ENCODE results near the gene PACSIN2.
"Not testable (repeated sequence)": the region's sequence is repeated elsewhere in the genome, so short reads cannot be mapped to it uniquely, and the experiment has no call there.

Gene PACSIN2

GRCh38 chr22:42992092-42992491 lies 22.9 kb downstream of the PACSIN2 start:
- DNase-seq (ENCODE audit: low read depth, low spot score) = no peak

DNA sequence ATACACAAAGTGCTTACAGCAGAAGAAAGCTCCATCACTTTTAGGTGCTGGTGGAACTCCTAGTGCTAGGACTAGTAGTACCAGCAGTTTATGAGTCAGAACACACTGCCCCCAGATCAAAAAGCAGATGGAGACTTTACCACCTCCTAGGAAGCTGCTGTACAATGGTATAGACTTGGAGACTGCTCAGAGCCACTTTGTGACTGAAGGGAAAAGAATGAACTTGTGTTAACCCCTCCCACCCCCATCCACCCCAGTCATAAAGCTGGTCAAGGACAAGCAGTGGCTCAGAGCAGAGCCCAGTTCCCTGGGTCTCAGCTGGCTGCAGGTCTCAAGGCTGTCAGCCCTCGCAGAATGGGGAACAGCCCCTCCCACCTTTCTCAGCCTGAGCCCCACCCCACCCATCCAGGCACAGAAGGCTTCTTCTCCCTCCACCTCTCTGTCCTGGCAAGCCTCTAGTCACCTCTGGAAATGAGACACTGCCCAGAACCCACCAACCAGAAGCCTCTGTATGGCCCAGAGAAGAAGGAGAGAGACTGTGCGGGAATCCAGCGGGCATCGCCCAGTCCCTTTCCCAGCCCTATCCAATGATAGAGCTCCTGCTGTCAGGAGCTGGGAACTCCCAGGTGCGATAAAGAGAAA lies 23.8 kb downstream of the PACSIN2 start:
- DNase-seq (ENCODE audit: low read depth, low spot score) = no peak

DNA sequence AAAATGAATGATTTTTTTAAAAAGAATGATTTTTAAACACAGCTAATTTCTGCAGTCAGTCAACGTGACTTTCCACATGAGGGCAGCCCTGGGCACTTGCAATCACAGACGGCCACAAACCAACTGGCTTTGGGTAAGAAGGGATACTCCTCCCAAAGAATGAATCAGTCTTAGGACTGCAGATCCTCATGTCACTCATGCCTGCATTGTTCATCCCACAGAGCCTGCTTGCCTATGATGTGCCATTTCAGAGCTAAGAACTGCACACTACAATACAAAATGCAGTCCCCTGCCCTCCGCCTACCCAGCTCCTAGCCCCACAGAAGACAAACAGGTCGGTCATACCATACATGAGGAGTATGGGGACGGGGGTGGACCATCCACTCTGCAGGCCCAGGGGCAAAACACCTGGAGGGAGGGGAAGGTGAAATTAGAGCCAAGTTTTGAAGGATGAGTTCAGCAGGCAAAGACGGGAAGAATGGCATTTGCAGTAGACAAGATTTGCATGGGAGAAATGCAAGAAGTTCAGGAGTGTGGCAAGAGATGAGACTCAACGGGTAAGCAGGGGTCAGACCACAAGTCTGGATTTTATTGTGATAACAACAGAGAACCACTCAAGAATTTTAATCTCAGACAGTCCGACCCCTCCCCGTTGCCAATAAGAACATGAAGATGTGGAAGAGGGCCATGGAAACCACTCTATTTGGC lies 24.7 kb downstream of the PACSIN2 start:
- DNase-seq (ENCODE audit: low read depth, low spot score) = no peak

DNA sequence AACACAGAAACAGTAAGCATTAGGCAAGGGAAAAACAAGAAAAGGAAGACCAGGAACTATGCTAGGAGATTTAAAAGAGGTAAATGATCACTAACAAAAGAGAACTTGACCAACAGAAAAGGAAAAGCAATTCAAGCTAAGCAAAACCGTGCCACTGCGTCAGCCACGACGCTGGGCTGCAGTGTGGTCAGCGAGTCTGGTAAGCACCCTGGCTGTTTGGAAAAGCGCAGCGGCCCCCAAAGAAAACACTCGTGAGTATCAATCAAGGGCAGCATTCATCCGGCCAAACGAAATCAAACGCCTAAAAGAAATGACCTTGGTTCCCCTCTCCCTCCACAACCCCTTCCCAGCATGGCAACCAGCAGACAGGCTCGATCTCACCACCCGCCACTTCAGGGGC lies 28.8 kb downstream of the PACSIN2 start:
- DNase-seq (ENCODE audit: low read depth, low spot score) = no peak

GRCh38 chr22:42985531-42985905 lies 29.4 kb downstream of the PACSIN2 start:
- no peak for DNase-seq (ENCODE audit: low read depth, low spot score)

GRCh38 chr22:42984814-42985530 lies 30.0 kb downstream of the PACSIN2 start:
- no peak for DNase-seq (ENCODE audit: low read depth, low spot score)

DNA sequence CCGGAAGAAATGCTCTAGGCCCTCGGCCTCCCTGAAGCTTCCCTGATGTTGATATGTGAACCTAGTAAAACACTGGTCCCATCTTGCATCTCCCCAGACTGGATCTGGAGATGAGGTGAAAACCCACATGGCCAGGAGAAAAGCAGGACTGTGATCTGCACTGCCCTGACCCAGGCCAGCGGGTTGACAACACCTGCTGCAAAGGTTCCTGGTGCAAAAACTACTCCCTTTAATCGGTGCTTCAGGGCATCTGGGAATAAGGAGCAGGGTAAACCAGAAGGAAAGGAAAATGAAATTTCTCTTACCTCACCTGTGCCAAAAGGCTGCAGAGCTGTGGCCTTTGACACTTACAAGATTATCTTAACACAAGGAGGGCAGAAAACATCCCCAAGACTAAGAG lies 30.6 kb downstream of the PACSIN2 start:
- DNase-seq (ENCODE audit: low read depth, low spot score) = no peak

- DNase-seq (ENCODE audit: low read depth, low spot score) = no peak
These were observed 31.5 kb downstream of the PACSIN2 start for GRCh38 chr22:42983470-42983869.

DNA sequence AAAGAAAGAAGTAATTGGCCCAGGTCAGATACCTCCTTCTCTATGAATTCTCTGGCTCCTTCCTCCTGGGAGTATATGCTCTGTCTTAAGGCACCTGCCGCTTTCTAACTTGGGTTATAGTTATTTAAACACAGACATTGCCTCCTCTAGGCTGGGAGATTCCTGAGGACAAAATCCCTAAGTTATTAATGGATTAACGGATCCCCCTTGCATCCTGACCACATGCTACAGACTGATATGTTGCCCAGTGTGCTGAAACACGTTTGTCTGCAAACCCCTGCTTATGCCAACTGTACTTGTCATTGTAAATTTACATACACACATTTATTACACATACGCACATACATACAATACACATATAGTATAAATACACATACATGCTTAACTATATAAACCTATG lies 35.3 kb downstream of the PACSIN2 start:
- no peak for DNase-seq (ENCODE audit: low read depth, low spot score)

- no peak for DNase-seq (ENCODE audit: low read depth, low spot score)
These were observed 36.4 kb downstream of the PACSIN2 start for GRCh38 chr22:42978453-42979103.

- no peak for DNase-seq (ENCODE audit: low read depth, low spot score)
These were observed 37.4 kb downstream of the PACSIN2 start for GRCh38 chr22:42977569-42977968.

- DNase-seq (ENCODE audit: low read depth, low spot score) = no peak
These were observed 38.6 kb downstream of the PACSIN2 start for GRCh38 chr22:42976217-42976933.

DNA sequence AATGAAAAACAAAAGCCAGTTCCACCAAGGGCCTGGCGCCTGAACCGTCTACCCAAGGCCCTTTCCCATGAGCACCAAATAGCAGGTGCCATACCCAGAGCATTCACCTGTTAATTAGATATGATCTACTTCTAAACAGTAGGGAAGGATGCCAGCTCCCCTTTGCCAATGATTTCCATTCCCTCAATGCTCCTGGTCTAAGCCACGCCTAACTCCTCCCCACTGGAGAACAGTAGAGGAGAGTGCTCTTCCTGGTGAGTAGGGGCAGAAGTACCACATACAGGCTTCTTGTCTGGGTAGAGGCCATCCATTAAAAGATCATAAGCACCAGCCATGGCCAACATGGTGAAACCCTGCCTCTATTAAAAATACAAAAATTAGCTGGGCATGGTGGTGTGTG lies 40.7 kb downstream of the PACSIN2 start:
- DNase-seq (ENCODE audit: low read depth, low spot score) = no peak

- DNase-seq (ENCODE audit: low read depth, low spot score) = no peak
These were observed 41.4 kb downstream of the PACSIN2 start for GRCh38 chr22:42973536-42973881.

GRCh38 chr22:42972649-42973535 lies 42.1 kb downstream of the PACSIN2 start:
- no peak for DNase-seq (ENCODE audit: low read depth, low spot score)

DNA sequence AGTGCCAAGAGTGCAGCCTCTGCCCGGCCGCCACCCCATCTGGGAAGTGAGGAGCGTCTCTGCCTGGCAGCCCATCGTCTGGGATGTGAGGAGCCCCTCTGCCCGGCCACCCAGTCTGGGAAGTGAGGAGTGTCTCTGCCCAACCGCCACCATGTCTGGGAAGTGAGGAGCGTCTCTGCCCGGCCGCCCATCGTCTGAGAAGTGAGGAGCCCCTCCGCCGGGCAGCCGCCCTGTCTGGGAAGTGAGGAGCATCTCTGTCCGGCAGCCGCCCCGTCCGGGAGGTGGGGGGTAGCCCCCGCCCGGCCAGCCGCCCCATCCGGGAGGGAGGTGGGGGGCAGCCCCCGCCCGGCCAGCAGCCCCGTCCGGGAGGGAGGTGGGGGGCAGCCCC lies 43.5 kb downstream of the PACSIN2 start:
- DNase-seq (ENCODE audit: low read depth, low spot score) = not testable (repeated sequence)

DNA sequence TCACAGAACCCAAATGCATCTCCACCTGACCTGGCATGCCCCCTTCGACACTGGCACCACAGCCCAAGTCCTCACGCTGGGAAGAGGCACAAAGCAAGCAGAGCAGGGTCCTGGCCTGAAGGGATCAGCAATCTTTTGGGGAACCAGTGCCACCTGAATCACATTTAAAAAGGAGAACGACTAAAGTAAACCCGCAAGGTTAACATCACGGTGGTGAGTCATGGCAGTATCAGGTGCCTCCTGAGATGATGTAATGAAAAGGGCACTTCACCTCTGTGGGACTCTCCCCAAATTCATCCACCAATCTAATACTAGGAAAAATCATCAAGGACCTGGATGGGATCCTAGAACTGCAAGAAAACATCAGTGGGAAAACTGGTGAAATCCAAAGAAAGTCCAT lies 44.9 kb downstream of the PACSIN2 start:
- no peak for DNase-seq (ENCODE audit: low read depth, low spot score)

- DNase-seq (ENCODE audit: low read depth, low spot score) = no peak
These were observed 45.5 kb downstream of the PACSIN2 start for GRCh38 chr22:42969348-42969975.

DNA sequence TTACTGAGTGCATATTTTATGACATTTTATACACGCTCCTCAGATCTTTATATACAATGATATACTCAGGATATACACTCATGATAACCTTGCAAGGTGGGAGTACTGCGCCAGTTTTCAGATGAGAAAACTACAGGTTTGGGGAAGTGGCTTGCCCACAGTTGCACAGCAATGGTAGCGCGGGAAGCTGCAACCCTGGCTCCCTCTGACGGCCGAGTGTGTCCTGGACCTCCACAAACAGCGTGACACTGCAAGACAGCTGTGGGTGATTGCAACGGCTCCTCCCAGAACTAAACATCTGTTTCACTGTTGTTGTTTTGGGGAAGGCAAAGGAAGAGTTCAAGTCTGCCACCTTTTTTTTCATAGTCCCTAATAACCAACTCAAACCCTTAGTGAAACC lies 47.0 kb downstream of the PACSIN2 start:
- no peak for DNase-seq (ENCODE audit: low read depth, low spot score)

GRCh38 chr22:42967005-42967404 lies 47.9 kb downstream of the PACSIN2 start:
- DNase-seq (ENCODE audit: low read depth, low spot score) = no peak
